ENCODE data around the gene NOP16.

NOP16 gene

GRCh38 chr5:176389135-176390123 lies 1.0 kb upstream of the NOP16 start:
- FAIRE-seq: peak; percentile 52
- no peak for DNase-seq (ENCODE audit: extremely low spot score, insufficient read length, low read depth)

GRCh38 chr5:176388003-176388443 lies 375 bp downstream of the NOP16 start:
- no peak for FAIRE-seq
- no peak for DNase-seq (ENCODE audit: extremely low spot score, insufficient read length, low read depth)

DNA sequence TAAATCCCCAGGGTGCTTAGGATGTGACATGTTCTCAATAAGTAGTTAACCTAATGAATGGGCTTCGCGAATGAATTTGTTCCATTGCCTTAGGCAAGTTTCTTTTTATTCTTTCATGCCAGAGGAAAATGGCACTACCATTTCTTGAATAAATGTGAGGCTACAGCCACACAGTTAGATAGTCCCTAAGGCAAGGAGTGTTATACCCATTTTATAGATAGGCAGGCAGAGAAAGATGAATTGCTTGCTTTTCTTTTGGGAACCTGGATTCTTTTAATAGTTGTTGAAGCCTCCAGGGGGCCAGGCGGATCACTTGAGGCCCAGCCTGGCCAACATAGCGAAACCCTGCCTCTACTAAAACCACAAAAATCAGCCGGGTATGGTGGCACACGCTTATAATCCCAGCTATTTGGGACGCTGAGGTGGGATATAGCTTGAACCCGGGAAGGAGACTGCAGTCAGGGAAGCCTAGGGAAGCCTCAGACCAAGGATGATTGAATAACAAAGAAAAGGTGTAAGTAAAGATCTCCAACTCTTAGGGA lies 943 bp downstream of the NOP16 start:
- no peak for FAIRE-seq
- DNase-seq (ENCODE audit: extremely low spot score, insufficient read length, low read depth): no peak

- FAIRE-seq (no peak), DNase-seq (ENCODE audit: extremely low spot score, insufficient read length, low read depth) (no peak)
These were observed 1.9 kb downstream of the NOP16 start for GRCh38 chr5:176386491-176386890.

GRCh38 chr5:176384991-176385390 lies 3.4 kb downstream of the NOP16 start:
- FAIRE-seq (no peak), DNase-seq (ENCODE audit: extremely low spot score, insufficient read length, low read depth) (no peak)

DNA sequence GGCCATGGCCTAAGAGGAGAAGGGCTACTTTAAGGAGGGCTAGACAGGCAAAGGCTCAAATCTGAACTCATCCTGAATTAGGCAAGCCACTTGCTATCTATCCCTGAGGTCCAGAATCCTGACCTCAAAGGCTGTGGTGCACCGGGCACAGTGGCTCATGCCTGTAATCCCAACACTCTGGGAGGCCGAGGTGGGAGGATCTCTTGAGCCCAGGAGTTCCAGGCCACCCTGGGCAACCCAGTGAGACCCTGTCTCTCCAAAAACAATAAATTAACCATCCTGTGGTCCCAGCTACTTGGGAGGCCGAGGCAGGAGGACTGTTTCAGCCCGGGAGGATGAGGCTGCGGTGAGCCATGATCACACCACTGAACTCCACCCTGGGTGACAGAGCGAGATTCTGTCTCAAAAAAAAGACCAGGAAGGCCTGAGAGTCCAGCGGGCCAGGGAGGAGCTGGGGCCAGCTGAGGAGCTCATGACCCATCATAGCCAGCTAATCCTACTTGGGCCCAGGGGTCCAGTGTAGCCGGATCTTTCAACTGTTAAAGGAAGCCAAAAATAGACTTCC lies 4.0 kb downstream of the NOP16 start:
- no peak for DNase-seq (ENCODE audit: extremely low spot score, insufficient read length, low read depth)
- FAIRE-seq: no peak

DNA sequence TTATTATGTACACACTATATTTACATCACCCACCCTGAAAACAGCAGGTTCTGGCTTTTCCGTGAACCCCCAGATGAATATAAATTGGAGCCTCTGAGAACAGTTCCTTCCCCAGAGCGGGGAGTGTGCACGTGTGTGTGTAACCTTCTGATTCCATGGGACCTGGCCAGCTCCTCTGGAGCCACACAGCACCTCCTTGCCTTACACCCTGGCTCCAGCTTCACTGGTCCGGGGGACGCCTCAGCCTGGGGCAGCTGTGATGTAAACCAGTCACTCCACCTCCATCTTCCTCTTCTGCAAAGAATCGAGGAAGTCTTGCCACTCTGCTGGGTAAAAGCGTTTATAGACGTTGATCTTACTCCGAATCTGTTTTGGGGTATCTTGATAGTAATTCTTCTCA lies 4.4 kb downstream of the NOP16 start:
- FAIRE-seq: no peak
- DNase-seq (ENCODE audit: extremely low spot score, insufficient read length, low read depth): no peak

- DNase-seq (ENCODE audit: extremely low spot score, insufficient read length, low read depth) (no peak), FAIRE-seq (no peak)
These were observed 5.0 kb downstream of the NOP16 start for GRCh38 chr5:176383248-176383905.

GRCh38 chr5:176382721-176383120 lies 5.7 kb downstream of the NOP16 start:
- FAIRE-seq (no peak), DNase-seq (ENCODE audit: extremely low spot score, insufficient read length, low read depth) (no peak)

DNA sequence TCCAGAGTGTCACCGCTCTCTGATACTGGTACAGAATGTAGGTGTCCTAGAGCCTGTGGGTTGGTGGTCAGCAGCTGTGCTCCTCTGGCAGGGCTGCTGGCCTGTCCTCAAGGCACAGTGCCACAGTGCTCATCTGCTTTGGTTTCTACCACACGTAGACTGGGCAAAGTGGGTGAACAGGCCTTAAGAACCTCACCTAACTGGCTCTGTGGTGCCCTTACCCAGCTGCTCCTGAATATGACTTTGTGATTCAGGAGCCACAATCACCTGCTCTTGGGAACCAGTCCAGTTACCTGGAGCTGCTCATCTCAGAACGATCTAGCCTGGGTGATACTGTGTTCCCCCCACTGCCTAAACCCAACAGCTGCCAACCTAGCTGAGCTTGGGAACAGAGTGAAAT lies 6.4 kb downstream of the NOP16 start:
- FAIRE-seq: no peak
- no peak for DNase-seq (ENCODE audit: extremely low spot score, insufficient read length, low read depth)

DNA sequence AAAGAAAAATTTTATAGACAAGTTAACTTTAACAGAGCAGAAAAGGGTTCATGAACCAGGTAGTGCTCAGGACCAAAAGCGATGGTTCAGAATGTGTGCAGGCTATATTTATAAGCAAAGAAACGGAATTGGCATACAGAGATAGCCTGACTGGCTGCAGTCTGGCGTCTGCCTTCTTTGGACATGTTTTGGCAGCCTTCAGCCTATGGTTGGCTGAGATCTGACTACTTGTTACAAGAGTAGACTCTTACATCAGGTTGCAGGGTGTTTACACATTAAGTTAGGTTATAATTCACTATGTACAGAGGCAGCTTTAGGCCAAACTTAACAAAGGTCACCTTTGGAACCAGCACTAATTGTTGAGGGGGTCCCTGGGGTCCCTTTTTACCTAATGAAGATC lies 7.0 kb downstream of the NOP16 start:
- DNase-seq (ENCODE audit: extremely low spot score, insufficient read length, low read depth) (no peak), FAIRE-seq (no peak)

GRCh38 chr5:176379881-176380280 lies 8.5 kb downstream of the NOP16 start:
- FAIRE-seq (no peak), DNase-seq (ENCODE audit: extremely low spot score, insufficient read length, low read depth) (no peak)

GRCh38 chr5:176373100-176373818 lies 15.1 kb downstream of the NOP16 start:
- FAIRE-seq (no peak), DNase-seq (ENCODE audit: extremely low spot score, insufficient read length, low read depth) (no peak)

DNA sequence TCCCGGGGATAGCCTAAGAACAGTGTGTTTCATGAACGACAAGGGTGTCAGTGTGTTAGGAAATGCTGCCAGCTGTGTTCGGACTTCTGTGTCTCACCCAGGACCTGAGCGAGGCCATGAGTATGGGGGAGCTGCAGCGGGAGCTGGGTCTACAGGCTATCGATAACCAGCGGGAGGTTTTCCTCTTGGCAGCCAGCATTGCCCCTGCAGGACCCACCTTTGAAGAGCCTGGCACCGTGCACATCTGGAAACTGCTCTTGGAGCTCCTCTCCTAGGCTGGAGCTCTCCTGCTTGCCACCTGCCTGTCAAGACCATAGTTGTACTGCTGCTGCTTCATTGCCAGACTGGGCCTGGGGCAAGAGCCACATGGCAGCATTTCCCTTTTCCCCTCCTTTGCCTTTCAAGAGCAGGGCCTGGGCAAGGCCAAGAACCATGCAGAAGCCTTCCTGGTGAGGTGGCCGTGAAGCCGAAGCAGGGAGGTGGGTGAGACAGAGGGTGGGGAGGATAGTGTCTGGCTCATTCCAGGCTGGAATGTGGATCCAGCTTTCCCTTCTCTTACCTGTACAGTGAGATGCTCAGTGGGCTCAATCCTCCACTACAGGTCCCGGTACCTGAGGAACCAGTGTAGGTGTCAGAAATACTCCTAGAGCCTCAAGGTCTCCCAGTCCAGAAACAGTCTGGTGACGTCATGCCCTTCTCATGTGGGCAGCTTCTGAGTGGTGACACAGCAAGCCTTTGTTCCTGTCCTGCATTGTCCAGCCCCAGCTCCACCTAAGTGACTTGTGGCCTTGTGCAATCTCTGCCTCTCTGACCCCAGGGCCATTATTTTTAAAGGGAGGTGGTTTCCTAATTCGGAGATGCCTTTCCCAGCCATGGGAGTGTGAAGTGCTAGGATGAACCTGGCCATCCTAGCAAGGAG lies 16.5 kb downstream of the NOP16 start:
- FAIRE-seq: no peak
- no peak for DNase-seq (ENCODE audit: extremely low spot score, insufficient read length, low read depth)

- no peak for DNase-seq (ENCODE audit: extremely low spot score, insufficient read length, low read depth)
- FAIRE-seq: no peak
These were observed 18.3 kb downstream of the NOP16 start for GRCh38 chr5:176369934-176370711.

DNA sequence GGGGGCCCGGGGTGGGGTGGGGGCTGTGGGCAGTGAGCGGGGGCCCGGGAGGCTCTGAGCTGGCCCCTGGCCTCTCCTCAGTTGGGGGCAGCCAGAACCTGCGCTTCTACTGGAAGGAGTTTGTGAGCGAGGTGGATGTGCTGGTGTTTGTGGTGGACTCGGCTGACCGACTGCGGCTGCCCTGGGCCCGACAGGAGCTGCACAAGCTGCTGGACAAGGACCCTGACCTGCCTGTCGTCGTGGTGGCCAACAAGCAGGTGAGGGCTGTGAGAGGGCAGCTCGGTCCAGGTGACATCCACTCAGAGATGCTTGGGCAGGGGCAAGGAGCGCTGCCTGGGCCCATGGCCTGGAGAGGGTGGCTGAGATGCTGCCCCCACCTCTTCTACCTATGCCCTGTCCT lies 19.7 kb downstream of the NOP16 start:
- no peak for FAIRE-seq

DNA sequence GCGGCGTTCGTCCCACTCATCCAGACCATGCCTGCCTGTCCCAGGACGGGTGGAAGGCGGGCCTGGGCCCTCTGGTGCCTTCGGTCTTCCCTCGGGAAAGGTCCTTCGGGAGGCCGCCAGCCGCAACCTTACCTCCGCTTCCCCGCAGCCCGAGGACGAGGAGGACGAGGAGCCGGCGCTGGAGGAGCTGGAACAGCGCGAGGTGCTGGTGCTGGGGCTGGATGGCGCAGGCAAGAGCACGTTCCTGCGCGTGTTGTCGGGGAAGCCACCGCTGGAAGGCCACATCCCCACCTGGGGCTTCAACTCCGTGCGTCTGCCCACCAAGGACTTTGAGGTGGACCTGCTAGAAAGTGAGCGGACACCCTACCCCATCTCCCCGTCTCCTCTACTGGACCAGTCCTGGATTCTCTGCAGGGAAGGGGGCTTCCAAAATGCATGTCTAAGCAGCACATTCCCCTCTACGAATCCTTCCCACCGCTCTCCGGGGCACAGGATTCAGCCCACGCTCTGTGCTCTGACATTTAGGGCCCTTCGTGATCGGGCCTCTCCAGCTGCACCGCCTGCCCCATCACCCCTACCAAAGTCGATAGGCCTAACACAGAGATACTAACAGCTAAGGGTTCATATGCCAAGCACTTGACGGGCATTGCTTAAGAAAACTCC lies 22.0 kb downstream of the NOP16 start:
- no peak for DNase-seq (ENCODE audit: extremely low spot score, insufficient read length, low read depth)
- FAIRE-seq: no peak

More for the DNA sequence above, 19.7 kb downstream of the NOP16 start:
- no peak for DNase-seq (ENCODE audit: extremely low spot score, insufficient read length, low read depth)

All from GM18507 (cell line).